PFSK-1 (cell line): ENCODE data around the gene DNM3.

Source experiments
- FOXP2 ChIP-seq: optimal IDR thresholded peaks from 2 replicates; pipeline ENCODE3; 2011; ENCODE audit warnings: borderline replicate concordance, control low read depth, inconsistent platforms; ENCODE audit not compliant: insufficient read depth; ENCODE audit errors: extremely low read length, extremely low read depth
- POLR2AphosphoS5 ChIP-seq: IDR thresholded peaks from 2 replicates; pipeline ENCODE4 v1.6.1; 2012; ENCODE audit warnings: low read depth, mild to moderate bottlenecking, control low read depth, low read length, moderate library complexity
- REST ChIP-seq, 2 experiments: IDR thresholded peaks; 2 replicates each; pipeline versions ENCODE4 v1.6.1 to v1.8.0; 2011 to 2012; ENCODE audit warnings: low read depth in 2 of 2, low read length in 2 of 2, control low read depth in 1 of 2, inconsistent platforms in 1 of 2, mild to moderate bottlenecking in 1 of 2, moderate library complexity in 1 of 2; ENCODE audit not compliant: insufficient read depth in 1 of 2
- SIN3A ChIP-seq: IDR thresholded peaks from 2 replicates; pipeline ENCODE4 v1.6.1; 2012; ENCODE audit warnings: mild to moderate bottlenecking, low read length, moderate library complexity, borderline replicate concordance; ENCODE audit not compliant: insufficient read depth
- TAF1 ChIP-seq: IDR thresholded peaks from 2 replicates; pipeline ENCODE4 v1.6.1; 2012; ENCODE audit warnings: low read length, control low read depth, borderline replicate concordance; ENCODE audit not compliant: insufficient read depth

DNM3 gene

DNA sequence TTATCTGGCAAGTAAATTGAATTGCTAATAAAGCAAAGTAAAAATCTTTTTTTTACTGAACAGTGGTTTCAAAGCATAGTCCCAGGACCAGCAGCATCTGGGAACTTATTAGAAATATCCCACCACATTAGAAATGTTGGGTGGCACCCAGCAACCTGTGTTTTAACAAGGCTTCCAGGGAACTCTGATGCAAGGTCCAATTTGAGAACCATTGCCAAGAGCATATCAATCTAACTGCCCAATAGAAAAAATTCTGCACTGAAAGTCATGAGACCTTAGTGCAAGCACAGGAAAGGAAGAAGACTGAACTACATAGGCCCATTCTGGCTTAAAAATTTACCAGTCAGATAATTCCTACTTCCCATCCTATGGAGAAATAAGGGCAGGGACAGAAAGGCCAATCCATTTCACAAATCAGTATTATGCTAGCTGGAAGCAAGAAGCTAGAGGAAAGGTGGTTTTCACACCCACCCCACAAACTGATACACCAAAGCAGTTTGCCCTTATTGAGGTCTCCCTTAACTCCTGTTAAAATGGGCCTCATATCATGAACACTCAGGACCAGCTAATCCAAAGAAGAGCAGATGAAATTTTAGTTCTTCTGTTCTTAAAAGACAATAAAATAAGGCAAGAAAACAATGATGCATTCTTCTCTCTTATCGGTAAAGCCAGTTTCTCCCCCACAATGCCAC lies 561.7 kb downstream of the DNM3 start:
- TF ChIP-seq SIN3A, result no peak
- no peak for TF ChIP-seq TAF1
- no peak for TF ChIP-seq REST (IDR thresholded peaks at IDR 0.05; ENCODE audit: insufficient read depth in 1 of 2, low read depth in 2 of 2, low read length in 2 of 2)
- no peak for TF ChIP-seq FOXP2
- TF ChIP-seq POLR2AphosphoS5, result no peak

DNA sequence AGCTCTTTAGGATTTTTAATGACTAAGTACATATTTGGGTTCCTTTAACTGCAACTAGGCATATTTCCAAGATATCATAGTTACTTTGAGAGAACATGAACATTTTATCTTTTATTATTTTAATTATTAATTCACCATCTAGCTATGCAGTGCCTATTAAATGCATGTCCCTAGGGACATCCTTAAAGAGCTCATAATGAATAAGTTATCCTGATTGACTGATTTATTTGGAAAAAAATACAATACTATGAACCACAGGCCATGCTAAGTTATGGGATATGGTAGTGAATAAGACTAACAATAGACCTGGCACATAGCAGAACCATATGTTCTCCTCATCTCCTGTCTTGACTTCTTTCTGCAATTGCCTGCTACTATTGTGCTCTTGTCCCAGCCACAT lies 562.8 kb downstream of the DNM3 start:
- TF ChIP-seq REST (IDR thresholded peaks at IDR 0.05; ENCODE audit: insufficient read depth in 1 of 2, low read depth in 2 of 2, low read length in 2 of 2), result no peak
- no peak for TF ChIP-seq FOXP2
- TF ChIP-seq TAF1, result no peak
- no peak for TF ChIP-seq SIN3A
- TF ChIP-seq POLR2AphosphoS5, result no peak

DNA sequence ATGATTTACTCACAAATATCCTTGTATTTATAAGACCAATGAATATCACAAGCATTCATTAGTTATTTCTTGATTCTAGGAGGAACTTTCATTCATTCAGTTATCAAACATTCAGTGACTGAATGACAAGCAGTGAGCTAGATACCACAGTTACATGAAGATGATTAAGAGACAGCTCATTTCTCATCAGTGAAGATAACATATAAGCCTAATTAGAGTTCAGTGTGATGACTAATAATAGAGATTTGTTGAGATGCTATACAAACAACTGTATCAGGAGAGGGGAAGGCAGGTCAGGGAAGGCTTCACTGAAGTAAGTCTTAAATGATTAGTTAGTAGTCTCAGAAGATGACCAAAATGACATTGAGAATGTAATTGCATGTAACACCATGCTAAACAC lies 564.6 kb downstream of the DNM3 start:
- no peak for TF ChIP-seq TAF1
- TF ChIP-seq REST (IDR thresholded peaks at IDR 0.05; ENCODE audit: insufficient read depth in 1 of 2, low read depth in 2 of 2, low read length in 2 of 2), result no peak
- no peak for TF ChIP-seq SIN3A
- no peak for TF ChIP-seq FOXP2
- no peak for TF ChIP-seq POLR2AphosphoS5

- TF ChIP-seq TAF1 (no peak), SIN3A (no peak), FOXP2 (no peak), POLR2AphosphoS5 (no peak), REST (IDR thresholded peaks at IDR 0.05; ENCODE audit: insufficient read depth in 1 of 2, low read depth in 2 of 2, low read length in 2 of 2) (no peak)
Measured at GRCh38 chr1:172406968-172407367, 565.7 kb downstream of the DNM3 start.

DNA sequence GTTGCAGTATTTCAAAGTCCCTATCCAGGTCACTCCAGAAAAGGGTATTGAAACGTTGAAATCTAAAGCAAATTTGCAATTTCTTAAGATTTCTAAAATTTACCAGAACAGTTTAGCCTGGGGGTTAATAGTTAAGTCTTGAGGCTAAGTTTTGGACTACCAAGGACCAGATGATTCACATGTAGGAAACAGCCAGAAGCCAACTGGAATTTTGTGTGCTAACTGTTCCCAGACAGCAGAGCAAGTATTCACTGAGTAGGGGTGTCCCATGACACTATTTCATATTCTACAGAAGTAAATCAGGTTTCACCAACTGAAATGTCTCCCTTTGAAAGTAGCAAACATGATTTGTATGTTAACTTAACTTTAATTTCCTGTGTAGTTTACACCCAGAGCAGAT lies 567.7 kb downstream of the DNM3 start:
- TF ChIP-seq TAF1 (no peak), FOXP2 (no peak), SIN3A (no peak), REST (IDR thresholded peaks at IDR 0.05; ENCODE audit: insufficient read depth in 1 of 2, low read depth in 2 of 2, low read length in 2 of 2) (no peak), POLR2AphosphoS5 (no peak)
